NCI-H526 (cell line): Measurements from ENCODE around the gene SEMA3D.

Experiments
- DNase-seq, 2 experiments: peaks; one replicate each; lab custom pipeline; 2025; lab: John Stamatoyannopoulos, UW

The SEMA3D gene

DNA sequence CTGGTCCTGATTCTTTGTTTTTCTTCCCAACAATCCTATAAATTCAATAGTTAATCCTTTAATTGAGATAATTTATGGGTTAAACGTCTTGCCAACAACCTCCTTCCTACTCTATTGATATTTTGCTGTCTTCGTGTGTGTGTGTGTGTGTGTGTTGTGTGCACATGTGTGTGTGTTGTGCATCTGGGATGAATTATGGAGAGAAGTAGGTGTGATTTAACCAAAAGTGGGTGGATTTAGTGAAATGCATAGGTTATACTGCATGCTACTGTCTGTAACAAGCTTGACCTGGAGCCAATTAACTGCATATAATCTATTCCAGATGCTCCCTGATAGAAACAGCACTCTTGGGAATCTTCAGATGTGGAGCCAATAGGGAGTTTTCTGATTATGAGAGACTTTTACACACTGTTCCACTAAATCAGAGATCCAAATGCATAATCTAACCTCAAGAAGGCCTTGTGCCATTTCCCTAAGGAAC lies 61.2 kb downstream of the SEMA3D start:
- no peak for DNase-seq

- no peak for DNase-seq
Observed at GRCh38 chr7:85125176-85125575, 61.7 kb downstream of the SEMA3D start.

DNA sequence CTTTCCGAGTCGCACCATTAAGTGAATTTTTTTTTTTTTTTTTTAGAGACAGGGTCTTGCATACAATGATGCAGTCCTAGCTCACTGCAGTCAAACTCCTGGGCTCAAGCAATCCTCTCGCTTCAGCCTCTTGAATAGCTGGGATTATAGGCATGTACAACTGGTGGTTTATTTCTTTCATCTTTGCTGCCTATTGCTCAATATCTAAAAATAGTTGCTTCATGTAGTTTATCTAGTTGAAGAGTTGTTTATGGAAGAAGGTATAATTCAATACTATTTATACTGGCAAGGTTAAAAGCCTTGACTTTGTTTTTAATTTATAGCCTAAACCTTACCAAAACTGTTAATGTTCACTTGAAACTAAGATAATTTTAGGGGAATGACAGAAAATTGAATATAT lies 66.9 kb downstream of the SEMA3D start:
- no peak for DNase-seq

DNA sequence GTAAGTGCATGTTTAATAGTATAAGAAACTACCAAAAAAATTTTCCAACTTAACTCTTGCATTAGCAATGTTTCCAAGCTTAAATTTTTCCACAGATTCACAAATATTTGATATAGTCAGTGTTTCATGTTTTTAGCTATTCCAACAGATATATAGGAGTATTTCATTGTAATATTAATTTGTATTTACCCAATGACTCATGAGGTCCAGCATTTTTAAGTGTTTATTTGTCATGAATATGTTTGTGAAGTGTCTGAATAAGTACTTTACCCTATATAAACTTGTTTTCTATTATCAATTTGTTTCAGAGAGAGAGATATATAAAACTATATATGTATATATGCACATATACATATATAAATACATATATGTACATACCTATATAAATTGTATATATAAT lies 71.0 kb downstream of the SEMA3D start:
- DNase-seq: no peak

- DNase-seq: no peak
Observed at GRCh38 chr7:85115006-85115405, 71.8 kb downstream of the SEMA3D start.

GRCh38 chr7:85114342-85114741 lies 72.5 kb downstream of the SEMA3D start:
- DNase-seq: no peak

- no peak for DNase-seq
Observed at GRCh38 chr7:85111761-85112160, 75.1 kb downstream of the SEMA3D start.

DNA sequence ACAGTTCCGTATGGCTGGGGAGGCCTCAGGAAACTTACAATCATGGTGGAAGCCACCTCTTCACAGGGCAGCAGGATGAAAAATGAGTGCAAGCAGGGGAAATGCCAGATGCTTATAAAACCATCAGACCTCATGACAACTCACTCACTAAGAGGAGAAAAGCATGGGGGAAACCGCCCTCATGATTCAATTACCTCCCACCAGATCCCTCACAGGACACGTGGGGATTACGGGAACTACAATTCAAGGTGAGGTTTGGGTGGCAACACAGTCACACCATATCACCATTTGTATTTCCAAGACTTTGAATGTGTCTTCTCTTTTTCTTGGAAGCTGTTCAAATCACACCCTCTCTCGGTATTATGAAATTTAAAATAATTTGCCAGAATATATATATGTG lies 80.1 kb downstream of the SEMA3D start:
- no peak for DNase-seq

GRCh38 chr7:85104432-85105205 lies 82.2 kb downstream of the SEMA3D start:
- no peak for DNase-seq

DNA sequence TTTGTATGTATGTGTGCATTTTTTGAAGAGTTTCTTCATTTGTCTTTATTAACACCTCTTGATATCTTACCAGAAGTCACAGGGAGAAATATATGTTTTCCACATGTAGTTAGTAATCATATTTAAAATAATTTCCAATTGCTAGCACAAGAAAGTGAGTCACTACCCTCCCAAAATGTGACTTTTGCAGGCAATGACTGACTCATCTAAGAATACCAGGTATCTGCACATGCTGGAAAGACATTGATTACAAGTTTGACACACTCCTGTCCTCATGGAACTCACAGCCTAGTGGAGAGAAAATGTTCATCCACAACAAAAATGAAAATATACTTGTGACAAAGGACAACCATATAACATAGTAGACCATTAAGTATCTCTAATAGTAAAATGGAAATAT lies 82.9 kb downstream of the SEMA3D start:
- DNase-seq: no peak

DNA sequence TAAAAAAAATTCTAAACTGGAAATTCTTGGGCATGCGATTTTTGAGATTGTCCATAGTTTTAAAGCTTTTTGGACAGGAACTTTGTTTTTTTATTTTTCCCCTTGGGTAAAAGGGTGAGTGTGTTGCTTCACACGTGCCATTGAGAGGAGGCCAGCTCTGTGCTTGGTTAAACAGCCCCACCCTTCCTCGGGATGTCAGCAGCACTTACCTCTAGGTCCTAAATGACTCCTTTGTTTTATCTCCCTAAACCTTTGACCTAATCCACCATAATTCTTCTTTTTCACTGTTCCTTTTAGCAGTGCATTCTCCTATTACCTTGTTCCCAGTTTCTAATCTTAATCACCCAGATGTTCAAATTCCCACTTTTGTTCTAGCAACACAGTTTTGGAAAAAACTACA lies 83.5 kb downstream of the SEMA3D start:
- DNase-seq: no peak

- DNase-seq: no peak
Observed at GRCh38 chr7:85102813-85103350, 84.0 kb downstream of the SEMA3D start.

- DNase-seq: no peak
Observed at GRCh38 chr7:85101347-85101746, 85.5 kb downstream of the SEMA3D start.

DNA sequence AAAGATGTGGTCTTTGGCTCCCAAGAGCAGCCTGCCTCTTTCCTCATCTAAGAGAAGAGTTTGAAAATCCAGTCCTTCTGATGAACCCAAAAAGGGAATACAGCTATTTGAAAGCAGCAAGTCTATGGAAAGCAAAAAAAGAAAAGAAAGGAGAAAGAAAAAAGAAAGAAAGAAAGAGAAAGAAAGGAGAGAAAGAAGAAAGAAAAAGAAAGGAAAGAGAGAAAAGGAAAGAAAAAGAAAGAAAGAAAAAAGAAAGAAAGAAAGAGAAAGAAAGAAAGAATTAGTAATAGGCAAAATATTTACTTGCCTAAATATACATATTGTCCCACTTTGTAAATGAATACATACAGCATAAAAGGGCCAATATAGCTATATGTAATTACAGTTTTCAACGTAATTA lies 89.0 kb downstream of the SEMA3D start:
- DNase-seq: no peak

GRCh38 chr7:85095806-85096205 lies 91.0 kb downstream of the SEMA3D start:
- no peak for DNase-seq

DNA sequence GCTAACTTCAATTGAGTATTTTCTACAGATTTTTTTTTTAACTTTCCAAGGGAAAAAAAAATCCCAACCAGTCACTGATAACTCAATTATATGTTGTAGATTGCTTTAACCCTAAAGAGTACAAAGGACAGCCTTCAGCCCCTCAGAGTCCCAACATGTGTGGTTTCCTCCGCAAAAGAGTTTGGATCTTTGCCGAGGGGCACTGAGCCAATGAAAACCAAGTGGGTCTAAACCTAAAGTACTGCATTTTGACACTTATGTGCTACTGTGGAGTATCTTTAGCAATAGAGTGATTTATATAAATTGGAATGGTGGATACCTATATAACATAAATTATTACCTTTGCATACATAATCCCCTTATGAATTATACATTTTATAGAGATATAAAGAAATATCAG lies 91.5 kb downstream of the SEMA3D start:
- no peak for DNase-seq

GRCh38 chr7:85094046-85094725 lies 92.7 kb downstream of the SEMA3D start:
- no peak for DNase-seq

GRCh38 chr7:85091565-85091928 lies 95.3 kb downstream of the SEMA3D start:
- DNase-seq: no peak

GRCh38 chr7:85090919-85091564 lies 95.8 kb downstream of the SEMA3D start:
- no peak for DNase-seq

- DNase-seq: no peak
Observed at GRCh38 chr7:85090143-85090542, 96.7 kb downstream of the SEMA3D start.

DNA sequence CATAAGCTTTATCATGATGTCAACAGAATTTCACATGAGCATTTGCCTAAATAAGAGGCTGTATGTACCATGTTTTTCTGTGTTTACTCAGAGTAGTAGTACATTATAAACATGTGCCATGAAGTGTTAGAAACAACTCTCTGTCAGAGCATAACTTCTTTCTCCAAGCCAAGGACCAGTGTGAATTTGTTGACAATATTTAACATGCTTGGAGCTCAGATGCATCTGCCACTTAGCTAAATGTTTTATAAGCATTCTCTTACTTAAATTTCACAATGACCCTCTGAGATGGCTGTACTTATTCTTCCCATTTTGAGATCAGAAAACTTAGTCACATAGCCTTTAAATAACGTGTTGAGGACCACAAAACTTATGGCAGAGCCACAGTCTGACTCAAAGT lies 105.0 kb downstream of the SEMA3D start:
- no peak for DNase-seq

GRCh38 chr7:85081392-85081791 lies 105.5 kb downstream of the SEMA3D start:
- peak in 1 of 2 experiments; percentile 26 for DNase-seq

DNA sequence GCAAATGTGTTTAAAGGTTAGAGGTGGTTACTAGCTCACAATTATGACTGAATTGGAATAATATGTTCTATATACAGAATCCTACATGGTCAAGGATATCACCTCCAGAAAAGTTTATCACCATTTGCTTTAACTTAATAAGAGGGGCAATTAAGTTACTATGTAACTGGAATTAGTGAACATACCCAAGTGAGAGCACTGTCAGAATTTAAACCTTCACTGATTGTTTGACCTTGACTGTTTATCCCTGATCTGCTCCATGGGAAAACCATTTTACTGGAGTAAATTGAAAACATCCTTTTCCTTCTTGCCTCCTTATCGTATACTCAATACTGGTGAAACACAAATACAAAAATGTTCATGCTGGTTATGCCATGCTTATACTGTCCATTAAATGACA lies 107.4 kb downstream of the SEMA3D start:
- DNase-seq: no peak
